ENCODE measurements around the gene RORC.

GRCh38 chr1:151837884-151838221, 6.3 kb upstream of the RORC start:
- TF ChIP-seq CTCF (IDR thresholded peaks at IDR 0.05) (no peak), POLR2A (IDR thresholded peaks at IDR 0.05) (no peak), POLR2AphosphoS5 (IDR thresholded peaks at IDR 0.05) (no peak)

Measured in breast epithelium (tissue), 3 donors.